GM08714 (cell line): ENCODE results near the gene STEAP4.

Experiments
- H3K4me3 ChIP-seq: fragments of 200-500 bp; sonication (Bioruptor generic); 2 replicates; pipeline ENCODE4 v1.5.1; 2014; ENCODE audit warnings: mild to moderate bottlenecking, low read length, inconsistent platforms
- ZNF274 ChIP-seq: IDR thresholded peaks from 2 replicates; pipeline ENCODE4 v1.6.1; 2012; ENCODE audit warnings: mild to moderate bottlenecking, low read depth, low read length

STEAP4 gene

DNA sequence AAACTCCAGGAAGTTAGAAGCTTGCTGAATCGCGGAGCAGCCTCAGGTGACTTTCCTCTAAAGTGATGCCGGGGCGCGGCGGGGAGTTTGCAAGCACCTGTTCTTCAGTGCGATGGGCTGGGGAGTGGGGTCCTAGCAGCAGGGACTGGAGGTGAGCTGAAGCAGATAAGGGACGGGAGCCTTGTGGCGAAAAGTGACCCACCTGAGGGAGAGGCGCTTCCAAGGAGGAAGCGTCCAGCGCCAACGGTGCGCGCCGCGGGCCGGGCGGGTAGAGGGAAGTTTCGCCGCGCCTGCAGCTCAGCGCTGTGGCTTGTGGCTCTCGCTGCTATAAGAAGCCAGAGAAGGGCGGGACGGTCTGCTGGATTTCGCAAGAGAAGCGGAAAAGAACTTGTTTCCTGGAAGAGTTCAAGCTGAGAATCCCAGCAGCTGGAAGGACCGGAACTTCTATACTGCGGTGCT is at the start of gene STEAP4:
TSS of gene STEAP4 (minus strand) at position 305 of the 459 bp plus-strand sequence. CDS start 22,625 bp downstream, outside the sequence.
- H3K4me3 ChIP-seq: no peak within 1 kb of the TSS
- TF ChIP-seq ZNF274: no peak

GRCh38 chr7:88355011-88355410 is 48.3 kb upstream of the STEAP4 start:
- TF ChIP-seq ZNF274: no peak
- H3K4me3 ChIP-seq: no peak overlapping the region

- H3K4me3 ChIP-seq: no peak overlapping the region
- TF ChIP-seq ZNF274: no peak
Observed at GRCh38 chr7:88350118-88350517, 43.4 kb upstream of the STEAP4 start.

- no peak for TF ChIP-seq ZNF274
- no peak overlapping the region for H3K4me3 ChIP-seq
Observed at GRCh38 chr7:88347517-88347916, 40.8 kb upstream of the STEAP4 start.

DNA sequence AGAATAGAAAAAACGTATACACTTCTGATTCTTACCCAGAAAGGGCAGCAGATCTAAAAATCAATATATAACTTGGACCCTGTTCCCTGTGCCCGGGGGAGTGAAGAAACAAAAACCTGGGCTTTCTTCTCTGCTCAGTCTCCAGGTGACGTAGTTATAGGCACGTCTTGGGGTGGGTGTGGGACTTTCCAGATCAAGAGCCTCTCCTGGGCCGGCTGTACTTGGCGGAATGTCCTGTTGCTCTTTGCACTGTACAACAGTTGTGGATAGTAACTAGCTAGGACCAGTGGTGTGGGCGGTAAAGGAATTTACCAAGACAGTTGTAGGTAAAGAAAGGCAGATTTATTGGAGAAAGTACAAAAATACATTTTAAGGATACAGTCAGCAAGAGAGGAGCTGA is 40.4 kb upstream of the STEAP4 start:
- no peak overlapping the region for H3K4me3 ChIP-seq
- no peak for TF ChIP-seq ZNF274

- no peak for TF ChIP-seq ZNF274
- no peak overlapping the region for H3K4me3 ChIP-seq
Observed at GRCh38 chr7:88346357-88346756, 39.7 kb upstream of the STEAP4 start.

- H3K4me3 ChIP-seq: no peak overlapping the region
- TF ChIP-seq ZNF274: no peak
Observed at GRCh38 chr7:88344956-88345832, 38.5 kb upstream of the STEAP4 start.

GRCh38 chr7:88344271-88344670 is 37.6 kb upstream of the STEAP4 start:
- TF ChIP-seq ZNF274: no peak
- no peak overlapping the region for H3K4me3 ChIP-seq

GRCh38 chr7:88339195-88339922 is 32.7 kb upstream of the STEAP4 start:
- H3K4me3 ChIP-seq: no peak overlapping the region
- no peak for TF ChIP-seq ZNF274

- H3K4me3 ChIP-seq: no peak overlapping the region
- TF ChIP-seq ZNF274: no peak
Observed at GRCh38 chr7:88338503-88338902, 31.8 kb upstream of the STEAP4 start.

GRCh38 chr7:88337572-88337971 is 30.9 kb upstream of the STEAP4 start:
- H3K4me3 ChIP-seq: no peak overlapping the region
- no peak for TF ChIP-seq ZNF274

DNA sequence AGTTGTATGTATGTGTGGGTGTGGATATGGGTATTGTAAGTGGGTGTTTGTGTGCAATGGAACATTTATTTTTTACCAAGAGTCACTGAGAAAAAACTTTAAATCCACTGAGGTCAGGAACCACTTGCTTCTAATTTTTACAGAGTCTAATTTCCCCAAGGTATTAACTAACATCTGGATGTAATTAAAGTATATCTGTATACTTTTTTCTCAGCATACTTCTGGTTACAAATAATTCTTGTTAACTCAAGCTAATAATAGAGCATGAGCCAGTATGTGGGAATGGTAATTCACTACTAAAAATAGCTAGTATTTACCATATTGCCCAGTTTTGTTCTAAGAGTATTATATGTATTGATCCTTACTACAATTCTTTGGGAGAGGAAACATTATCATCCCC is 24.6 kb upstream of the STEAP4 start:
- no peak overlapping the region for H3K4me3 ChIP-seq
- TF ChIP-seq ZNF274: no peak

DNA sequence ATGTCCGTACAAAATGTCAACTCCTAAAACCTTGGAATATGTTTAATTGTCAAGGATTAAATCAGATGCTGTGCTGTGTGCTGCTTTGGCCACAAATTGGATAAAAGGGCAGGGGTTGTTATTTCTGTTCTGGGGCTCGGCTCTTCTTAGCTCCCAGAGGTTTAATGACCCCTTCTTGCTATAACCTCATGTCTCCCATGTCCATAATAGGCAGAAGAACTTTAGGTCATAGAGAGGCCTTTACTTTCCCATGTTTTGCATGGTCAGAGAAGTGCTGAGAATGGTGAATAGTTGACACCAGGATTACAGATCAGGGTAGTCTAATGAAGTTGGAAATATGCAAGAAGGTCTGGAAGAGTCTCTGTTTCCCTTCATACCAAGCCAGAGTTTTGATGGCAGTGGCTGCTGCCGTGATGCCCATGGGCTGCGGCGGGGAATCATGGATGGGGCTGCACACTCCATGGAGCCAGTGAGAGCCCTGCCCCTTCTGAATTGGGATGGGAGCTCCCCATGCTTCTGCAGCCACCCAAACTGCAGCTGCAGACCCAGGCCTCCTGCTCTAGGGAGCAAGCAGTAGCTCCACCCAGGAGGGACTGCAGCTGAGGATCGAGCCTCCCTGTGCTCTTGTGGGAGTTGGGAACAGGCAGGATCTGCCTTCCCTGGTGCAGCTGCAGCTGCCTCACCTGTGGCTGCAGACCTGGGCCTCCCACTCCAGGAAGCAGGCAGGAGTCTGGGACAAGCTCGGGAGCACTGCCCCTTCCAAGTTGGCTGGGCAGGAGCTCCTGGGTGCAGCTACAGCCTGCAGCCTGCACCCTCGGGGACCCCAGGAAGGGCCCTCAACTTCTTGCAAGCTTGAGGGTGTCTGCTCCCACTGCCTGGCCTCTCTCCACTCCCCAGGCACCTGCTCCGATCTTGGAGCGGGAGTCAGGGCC is 23.1 kb upstream of the STEAP4 start:
- TF ChIP-seq ZNF274: no peak
- H3K4me3 ChIP-seq: no peak overlapping the region

GRCh38 chr7:88328787-88329186 is 22.1 kb upstream of the STEAP4 start:
- TF ChIP-seq ZNF274: no peak

More at GRCh38 chr7:88328787-88329186, 22.1 kb upstream of the STEAP4 start:
- no peak overlapping the region for H3K4me3 ChIP-seq
